GM23338 (cell line): Measurements from ENCODE around the gene FLYWCH1. TPM values are rescaled to one million over a fixed set of nuclear protein-coding genes. Genes with fewer than 3 reads are reported as not detected.
A peak's percentile ranks its signal among the peaks of the same experiment; 100 is the strongest.

Experiments
- ATAC-seq: fragments of 200-7000 bp; cut with Tn5 transposase; 3 replicates; pipeline ENCODE4 v1.9.1; 2020
- DNase-seq: peaks from one replicate; pipeline ENCODE4 v3.0.0-alpha.2; 2015; ENCODE audit warnings: low spot score
- H2AFZ ChIP-seq: fragments of 200-600 bp; sonication (generic); 2 replicates; pipeline ENCODE4 v1.8.0; 2016; ENCODE audit warnings: antibody characterized with exemption, mild to moderate bottlenecking, moderate library complexity
- H3F3A ChIP-seq: fragments of 200-600 bp; sonication (generic); replicated peaks from 2 replicates; pipeline ENCODE4 v1.8.0; 2017; ENCODE audit warnings: antibody characterized with exemption, mixed run types, low read depth
- H3K27ac ChIP-seq: fragments of 200-600 bp; sonication (generic); 2 replicates; pipeline ENCODE4 v1.6.1; 2016; ENCODE audit warnings: low read depth
- H3K27me3 ChIP-seq: fragments of 200-600 bp; sonication (generic); 2 replicates; pipeline ENCODE4 v1.8.0; 2016; ENCODE audit warnings: mild to moderate bottlenecking, mixed run types, moderate library complexity; ENCODE audit not compliant: insufficient read depth
- H3K36me3 ChIP-seq: fragments of 200-600 bp; sonication (generic); 2 replicates; pipeline ENCODE4 v1.8.0; 2016; ENCODE audit warnings: mild to moderate bottlenecking; ENCODE audit not compliant: insufficient read depth
- H3K4me1 ChIP-seq: fragments of 200-600 bp; sonication (generic); 2 replicates; pipeline ENCODE4 v1.8.0; 2016; ENCODE audit warnings: mild to moderate bottlenecking, moderate library complexity; ENCODE audit not compliant: insufficient read depth
- H3K4me2 ChIP-seq: fragments of 200-600 bp; sonication (generic); 2 replicates; pipeline ENCODE4 v1.7.1; 2017; ENCODE audit warnings: mixed run types
- H3K4me3 ChIP-seq: fragments of 200-600 bp; sonication (generic); 2 replicates; pipeline ENCODE4 v1.6.1; 2016; ENCODE audit warnings: mixed run types
- H3K79me2 ChIP-seq: fragments of 200-600 bp; sonication (generic); replicated peaks from 2 replicates; pipeline ENCODE4 v1.8.0; 2017; ENCODE audit warnings: mild to moderate bottlenecking; ENCODE audit not compliant: insufficient read depth
- H3K9me2 ChIP-seq: fragments of 200-600 bp; sonication (generic); 2 replicates; pipeline ENCODE4 v1.8.0; 2017; ENCODE audit not compliant: insufficient read depth
- H4K20me1 ChIP-seq: fragments of 200-600 bp; sonication (generic); replicated peaks from 2 replicates; pipeline ENCODE4 v1.8.0; 2017; ENCODE audit warnings: mild to moderate bottlenecking; ENCODE audit not compliant: insufficient read depth
- H3K27ac Mint-ChIP-seq: 2 replicates; pipeline ENCODE4 v1.8.0; 2020; ENCODE audit warnings: inconsistent platforms, mild to moderate bottlenecking, moderate library complexity, mixed read lengths
- H3K27me3 Mint-ChIP-seq: 3 replicates; pipeline ENCODE4 v1.8.0; 2022; ENCODE audit warnings: low read depth, mild to moderate bottlenecking, moderate library complexity, mixed read lengths, inconsistent platforms; ENCODE audit not compliant: insufficient read depth, poor library complexity
- H3K36me3 Mint-ChIP-seq: 3 replicates; pipeline ENCODE4 v1.8.0; 2021; ENCODE audit warnings: low read depth, mild to moderate bottlenecking, inconsistent platforms, moderate library complexity, mixed read lengths
- H3K4me1 Mint-ChIP-seq: 3 replicates; pipeline ENCODE4 v1.8.0; 2020; ENCODE audit warnings: mild to moderate bottlenecking, inconsistent platforms, mixed read lengths
- H3K4me3 Mint-ChIP-seq: 3 replicates; pipeline ENCODE4 v1.8.0; 2021; ENCODE audit warnings: moderate library complexity, mild to moderate bottlenecking, inconsistent platforms, mixed read lengths
- H3K9me3 Mint-ChIP-seq: 3 replicates; pipeline ENCODE4 v1.8.0; 2020; ENCODE audit warnings: moderate library complexity, mild to moderate bottlenecking, inconsistent platforms, mixed read lengths
- EZH2 ChIP-seq: fragments of 200-600 bp; sonication (generic); IDR thresholded peaks from one replicate; pipeline ENCODE4 v1.8.0; 2017; ENCODE audit warnings: antibody characterized with exemption, mild to moderate bottlenecking, low read depth; ENCODE audit not compliant: unreplicated experiment
- STAT1 ChIP-seq: IDR thresholded peaks from one replicate; pipeline ENCODE4 v1.6.1; 2016; ENCODE audit warnings: antibody characterized with exemption; ENCODE audit not compliant: unreplicated experiment
- polyA plus RNA-seq: library from polyadenylated mRNA; unstranded; fragments of >200 nt; fragmentation: Nextera tagmentation; extraction: Ambion mirVana; gene quantifications from 2 replicates; pipeline ENCODE4 v1.2.1, GENCODE V29; 2016
- total RNA-seq: library from RNA; depleted of rRNA; stranded (reverse); fragments of >200 nt; shearing (Covaris generic); gene quantifications from 2 replicates; pipeline ENCODE4 v1.2.3, GENCODE V29; 2014
- TF ChIP-seq, protein P1 (sequence below): IDR thresholded peaks from one replicate; pipeline ENCODE4 v1.6.1; 2018; ENCODE audit warnings: antibody characterized with exemption; ENCODE audit not compliant: unreplicated experiment

FLYWCH1 gene
- total and polyA plus RNA-seq, 2 experiments from 2014 or later: 6.0 to 29.3 TPM

GRCh38 chr16:2977440-2977839 lies 65.7 kb downstream of the FLYWCH1 start:
- Mint-ChIP-seq H3K4me3 (0 out of 3 replicates have a peak overlapping the region, but pooled peaks have one; percentile 19), H3K27me3 (peaks cover 14% of the 10 kb centered on the region), H3K9me3 (peaks cover 2% of the 10 kb centered on the region; the same call in 2 of the 3 replicates), H3K4me1 (peaks cover 21% of the 10 kb centered on the region), H3K27ac (no peak overlapping the region), H3K36me3 (peaks cover 31% of the 10 kb centered on the region)
- Histone ChIP-seq H3K4me3 (no peak overlapping the region), H3K4me1 (peaks cover 16% of the 10 kb centered on the region), H3K79me2 (peaks cover 14% of the 10 kb centered on the region), H3K4me2 (no peak overlapping the region), H3K9me2 (no peaks in the 10 kb centered on the region), H3K27me3 (no peaks in the 10 kb centered on the region), H3F3A (peaks cover 24% of the 10 kb centered on the region), H3K27ac (no peak overlapping the region), H2AFZ (no peak overlapping the region), H3K36me3 (0 out of 2 replicates have a peak, but pooled peaks cover 3% of the 10 kb centered on the region), H4K20me1 (peaks cover 8% of the 10 kb centered on the region; the same call in 1 of the 2 replicates)
- no peak for ATAC-seq
- no peak for DNase-seq
- TF ChIP-seq STAT1 (no peak), EZH2 (no peak)

- DNase-seq (peak; percentile 46), ATAC-seq (peak; percentile 12)
- H3K9me3 Mint-ChIP-seq: peaks cover 2% of the 10 kb centered on the region; the same call in 2 of the 3 replicates
- peak overlapping the region; percentile 86 for H3K4me3 ChIP-seq
- H3K27ac ChIP-seq: no peak overlapping the region
- H3K79me2 ChIP-seq: peaks cover 14% of the 10 kb centered on the region
- peaks cover 17% of the 10 kb centered on the region for H3K27me3 Mint-ChIP-seq
- peaks cover 19% of the 10 kb centered on the region for H3F3A ChIP-seq
- H3K36me3 Mint-ChIP-seq: peaks cover 22% of the 10 kb centered on the region
- peaks cover 22% of the 10 kb centered on the region for H3K4me1 Mint-ChIP-seq
- H3K4me3 Mint-ChIP-seq: peak overlapping the region; percentile 85
- no peaks in the 10 kb centered on the region for H3K27me3 ChIP-seq
- H3K36me3 ChIP-seq: 0 out of 2 replicates have a peak, but pooled peaks cover 3% of the 10 kb centered on the region
- TF ChIP-seq EZH2 (no peak), STAT1 (no peak)
- TF ChIP-seq, protein P1, sequence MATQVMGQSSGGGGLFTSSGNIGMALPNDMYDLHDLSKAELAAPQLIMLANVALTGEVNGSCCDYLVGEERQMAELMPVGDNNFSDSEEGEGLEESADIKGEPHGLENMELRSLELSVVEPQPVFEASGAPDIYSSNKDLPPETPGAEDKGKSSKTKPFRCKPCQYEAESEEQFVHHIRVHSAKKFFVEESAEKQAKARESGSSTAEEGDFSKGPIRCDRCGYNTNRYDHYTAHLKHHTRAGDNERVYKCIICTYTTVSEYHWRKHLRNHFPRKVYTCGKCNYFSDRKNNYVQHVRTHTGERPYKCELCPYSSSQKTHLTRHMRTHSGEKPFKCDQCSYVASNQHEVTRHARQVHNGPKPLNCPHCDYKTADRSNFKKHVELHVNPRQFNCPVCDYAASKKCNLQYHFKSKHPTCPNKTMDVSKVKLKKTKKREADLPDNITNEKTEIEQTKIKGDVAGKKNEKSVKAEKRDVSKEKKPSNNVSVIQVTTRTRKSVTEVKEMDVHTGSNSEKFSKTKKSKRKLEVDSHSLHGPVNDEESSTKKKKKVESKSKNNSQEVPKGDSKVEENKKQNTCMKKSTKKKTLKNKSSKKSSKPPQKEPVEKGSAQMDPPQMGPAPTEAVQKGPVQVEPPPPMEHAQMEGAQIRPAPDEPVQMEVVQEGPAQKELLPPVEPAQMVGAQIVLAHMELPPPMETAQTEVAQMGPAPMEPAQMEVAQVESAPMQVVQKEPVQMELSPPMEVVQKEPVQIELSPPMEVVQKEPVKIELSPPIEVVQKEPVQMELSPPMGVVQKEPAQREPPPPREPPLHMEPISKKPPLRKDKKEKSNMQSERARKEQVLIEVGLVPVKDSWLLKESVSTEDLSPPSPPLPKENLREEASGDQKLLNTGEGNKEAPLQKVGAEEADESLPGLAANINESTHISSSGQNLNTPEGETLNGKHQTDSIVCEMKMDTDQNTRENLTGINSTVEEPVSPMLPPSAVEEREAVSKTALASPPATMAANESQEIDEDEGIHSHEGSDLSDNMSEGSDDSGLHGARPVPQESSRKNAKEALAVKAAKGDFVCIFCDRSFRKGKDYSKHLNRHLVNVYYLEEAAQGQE: peak; percentile 17
- H3K27ac Mint-ChIP-seq: no peak overlapping the region
- H2AFZ ChIP-seq: peak overlapping the region; percentile 81
- H3K4me2 ChIP-seq: peak overlapping the region; percentile 92
- H3K4me1 ChIP-seq: peaks cover 22% of the 10 kb centered on the region
- no peaks in the 10 kb centered on the region for H3K9me2 ChIP-seq
- peaks cover 8% of the 10 kb centered on the region; the same call in 1 of the 2 replicates for H4K20me1 ChIP-seq
Observed at GRCh38 chr16:2979669-2980226, 68.0 kb downstream of the FLYWCH1 start.
